GM21447 (cell line): Measurements from ENCODE around the gene MTFP1.
"Not testable (repeated sequence)": the region's sequence is repeated elsewhere in the genome, so short reads cannot be mapped to it uniquely, and the experiment has no call there.

Experiments used
- ATAC-seq: cut with Tn5 transposase; IDR thresholded peaks from one replicate; pipeline ENCODE4 v1.9.1; 2021; ENCODE audit not compliant: unreplicated experiment

MTFP1 gene

GRCh38 chr22:30402028-30402765, 23.4 kb upstream of the MTFP1 start:
- ATAC-seq: no peak

- not testable (repeated sequence) for ATAC-seq
These were observed 22.8 kb upstream of the MTFP1 start for GRCh38 chr22:30402766-30403104.

- ATAC-seq: no peak
These were observed 21.3 kb upstream of the MTFP1 start for GRCh38 chr22:30404307-30404706.

- no peak for ATAC-seq
These were observed 19.8 kb upstream of the MTFP1 start for GRCh38 chr22:30405731-30406130.

- ATAC-seq: no peak
These were observed 19.2 kb upstream of the MTFP1 start for GRCh38 chr22:30406400-30406799.

GRCh38 chr22:30408388-30409102, 17.0 kb upstream of the MTFP1 start:
- ATAC-seq: no peak

DNA sequence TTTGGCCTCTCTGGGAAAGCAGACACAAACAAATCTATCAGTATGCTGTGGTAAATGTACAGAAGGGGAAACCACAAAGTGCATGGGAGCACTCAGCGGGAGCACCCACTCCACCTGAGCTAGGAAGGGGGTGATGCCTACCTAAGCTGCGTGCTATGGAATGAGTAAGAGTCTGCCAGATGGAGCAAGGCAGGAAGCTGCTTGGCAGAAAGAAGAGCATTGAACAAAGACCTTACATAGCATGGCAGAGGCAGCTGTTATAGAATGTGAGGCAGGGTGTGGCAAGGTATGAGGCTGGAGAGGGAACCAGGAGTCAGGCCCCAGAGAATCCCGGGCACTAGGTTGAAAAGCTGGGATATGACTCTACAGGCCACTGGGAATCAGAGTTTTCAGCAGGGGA, 13.8 kb upstream of the MTFP1 start:
- ATAC-seq: no peak

DNA sequence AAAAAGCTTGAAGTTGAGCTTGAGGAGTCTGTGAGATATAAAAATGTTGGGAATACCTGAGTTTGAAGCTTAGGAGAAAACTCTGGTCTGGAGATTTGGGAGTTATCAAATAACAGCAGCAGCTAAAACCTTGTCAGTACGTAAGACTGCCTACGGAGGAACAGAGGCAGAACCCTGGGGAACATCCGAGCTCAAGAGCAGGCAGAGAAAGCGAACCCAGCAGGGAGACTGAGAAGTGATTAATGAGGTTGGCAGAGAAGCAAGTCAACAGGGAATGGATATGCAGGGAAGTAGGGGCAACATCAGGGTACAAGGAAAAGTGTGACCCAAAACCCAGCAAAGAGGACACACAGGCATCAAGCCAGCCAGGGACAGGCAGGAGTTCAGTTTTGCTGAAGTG, 12.6 kb upstream of the MTFP1 start:
- ATAC-seq: no peak

DNA sequence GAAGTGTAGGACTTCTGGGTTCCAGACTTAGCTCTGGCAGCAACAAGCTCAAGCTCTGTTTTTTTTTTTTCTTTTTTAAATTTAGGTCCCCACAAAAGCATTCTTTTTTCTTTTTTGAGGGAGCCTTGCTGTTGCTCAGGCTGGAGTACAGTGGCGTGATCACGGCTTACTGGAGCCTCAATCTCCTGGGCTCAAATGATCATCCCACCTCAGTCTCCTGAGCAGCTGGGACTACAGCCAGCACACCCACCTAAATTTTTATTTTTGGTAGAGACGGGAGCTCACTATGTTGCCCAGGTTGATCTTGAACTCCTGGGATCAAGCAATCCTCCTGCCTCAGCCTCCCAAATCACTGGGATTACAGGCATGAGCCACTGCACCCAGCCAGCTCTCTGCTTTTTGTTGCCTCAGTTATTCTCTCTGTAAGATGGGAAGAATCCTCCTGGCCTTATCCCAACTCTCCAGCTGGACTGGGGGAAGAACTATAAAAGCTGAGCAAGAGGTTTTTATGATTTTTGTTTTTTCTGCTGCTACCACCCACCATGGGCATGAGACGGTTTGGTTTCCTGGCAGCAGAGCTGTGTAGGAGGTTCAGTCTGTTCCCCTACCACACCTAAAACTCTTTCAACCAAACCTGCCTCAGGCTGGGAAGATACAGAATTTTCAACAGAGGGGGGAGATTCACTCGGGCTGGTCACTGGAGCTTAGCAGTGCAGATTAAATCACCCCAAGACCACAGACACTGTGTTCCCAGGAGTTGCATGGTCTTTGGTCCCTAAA, 11.6 kb upstream of the MTFP1 start:
- ATAC-seq: no peak

- no peak for ATAC-seq
These were observed 11.0 kb upstream of the MTFP1 start for GRCh38 chr22:30414525-30415047.

GRCh38 chr22:30416403-30416802, 9.2 kb upstream of the MTFP1 start:
- no peak for ATAC-seq

DNA sequence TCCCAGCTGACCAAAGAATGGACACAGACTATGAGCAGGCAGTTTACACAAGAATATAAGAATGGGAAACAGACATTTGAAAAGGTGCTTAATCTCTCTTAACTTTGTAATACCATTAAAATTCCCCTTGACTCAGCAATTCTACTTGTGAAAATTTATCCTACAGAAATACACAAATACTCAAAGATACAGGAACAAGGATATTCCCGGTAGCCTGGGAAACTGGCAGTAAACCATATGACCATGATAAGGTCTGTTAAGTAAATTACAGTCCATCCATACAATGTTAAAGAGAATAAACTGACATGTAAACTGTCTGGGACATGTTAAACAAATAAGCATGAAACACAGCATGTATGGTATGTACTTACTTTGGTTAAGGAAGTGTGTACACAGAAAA, 8.7 kb upstream of the MTFP1 start:
- ATAC-seq: no peak

DNA sequence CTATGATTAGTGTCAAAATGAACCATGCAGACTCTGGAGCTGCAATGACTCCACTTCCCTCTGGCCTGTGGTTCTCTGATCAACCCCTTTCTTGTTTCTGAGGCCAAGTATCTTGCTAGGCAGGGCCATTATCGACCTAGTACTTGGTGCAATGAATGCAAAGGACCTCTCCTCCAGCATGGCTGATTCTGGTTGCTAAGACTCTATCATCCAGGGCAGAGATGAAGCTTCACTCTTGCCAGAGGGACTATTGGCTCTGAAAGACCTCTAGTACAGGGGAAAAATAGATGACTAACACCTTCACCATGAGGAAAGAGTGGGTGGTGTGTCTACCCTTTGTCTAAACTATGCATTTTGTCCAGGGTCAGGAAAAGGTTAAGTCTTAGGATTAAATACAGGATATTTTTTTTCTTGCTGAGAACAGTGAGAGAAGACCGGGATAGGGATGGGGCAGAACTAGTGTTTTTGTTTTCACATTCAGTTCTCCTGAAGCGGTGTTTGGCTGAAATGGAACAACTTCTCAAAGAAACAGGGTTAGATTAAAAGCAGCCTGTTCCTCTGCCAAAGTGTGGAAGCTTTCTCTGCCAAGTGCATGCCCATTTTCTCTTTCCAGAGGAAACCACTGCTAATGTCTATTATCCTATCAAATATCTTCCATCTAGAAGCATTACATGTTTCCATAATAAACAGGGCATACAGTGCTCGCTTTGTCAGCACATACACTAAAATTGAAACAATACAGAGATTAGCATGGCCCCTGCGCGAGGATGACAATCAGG, 5.0 kb upstream of the MTFP1 start:
- ATAC-seq: no peak

DNA sequence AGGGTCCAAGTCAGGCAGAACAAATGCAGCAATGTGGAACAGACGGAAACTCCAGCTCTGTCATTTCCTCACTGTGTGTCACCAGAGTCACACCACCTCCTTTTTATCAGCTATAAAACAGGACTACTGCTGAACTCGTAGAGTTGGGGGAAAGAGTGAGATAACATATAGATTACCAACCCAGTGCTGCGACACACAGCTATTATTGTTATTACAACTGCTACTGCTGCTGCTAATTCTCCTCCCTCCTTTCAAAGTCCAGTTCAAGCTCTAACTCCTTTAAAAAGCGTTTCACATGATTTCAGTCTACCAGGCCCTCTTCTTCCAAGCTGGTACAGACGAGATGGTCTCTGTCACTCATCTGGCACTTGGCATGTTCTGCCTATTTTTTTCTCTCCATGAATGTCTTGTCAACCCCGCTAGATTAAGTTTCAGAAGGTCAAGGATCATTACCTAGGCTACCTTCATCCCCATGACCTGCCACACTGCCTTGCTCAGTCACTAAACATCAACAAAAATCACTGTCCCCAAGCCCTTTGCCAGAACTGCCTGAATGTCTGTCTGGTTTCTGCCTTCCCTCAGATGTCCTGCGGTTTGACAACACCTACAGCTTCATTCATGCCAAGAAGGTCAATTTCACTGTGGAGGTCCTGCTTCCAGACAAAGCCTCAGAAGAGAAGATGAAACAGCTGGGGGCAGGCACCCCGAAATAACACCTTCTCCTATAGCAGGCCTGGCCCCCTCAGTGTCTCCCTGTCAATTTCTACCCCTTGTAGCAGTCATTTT, 3.7 kb upstream of the MTFP1 start:
- ATAC-seq: no peak

GRCh38 chr22:30422481-30423300, 2.9 kb upstream of the MTFP1 start:
- no peak for ATAC-seq

DNA sequence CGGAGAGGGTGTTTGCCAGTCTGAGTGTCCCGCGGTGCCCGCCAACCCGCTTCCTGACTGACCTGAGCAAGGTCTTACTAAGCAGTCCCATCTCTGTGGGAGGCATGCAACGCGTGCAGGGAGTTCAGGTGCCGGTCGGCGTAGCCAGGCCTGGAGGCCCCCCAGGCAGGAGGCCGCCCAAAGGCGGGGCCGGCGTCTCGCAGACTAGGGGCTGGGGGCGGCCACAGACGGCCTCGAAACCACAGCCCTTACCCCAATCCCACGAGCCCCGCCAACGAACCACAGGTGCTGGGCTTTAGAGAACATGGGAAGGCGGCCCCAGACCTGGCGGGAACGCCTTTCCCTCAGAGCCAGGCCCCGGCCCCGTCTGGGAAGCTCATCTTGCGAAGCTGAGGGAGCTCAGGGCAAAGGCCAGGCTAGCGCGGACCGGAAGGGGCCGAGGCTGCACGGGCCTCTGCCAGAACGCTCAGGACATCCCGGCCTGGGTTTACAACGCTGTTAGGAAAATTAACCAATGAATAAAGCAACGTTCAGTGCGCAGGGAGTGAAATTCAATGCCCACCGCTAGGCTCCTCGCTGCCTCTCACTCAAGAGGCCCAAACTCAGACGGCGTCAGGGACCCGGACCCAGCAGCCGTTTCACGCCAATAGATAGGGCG, 2.1 kb upstream of the MTFP1 start:
- peak; percentile 31 for ATAC-seq

DNA sequence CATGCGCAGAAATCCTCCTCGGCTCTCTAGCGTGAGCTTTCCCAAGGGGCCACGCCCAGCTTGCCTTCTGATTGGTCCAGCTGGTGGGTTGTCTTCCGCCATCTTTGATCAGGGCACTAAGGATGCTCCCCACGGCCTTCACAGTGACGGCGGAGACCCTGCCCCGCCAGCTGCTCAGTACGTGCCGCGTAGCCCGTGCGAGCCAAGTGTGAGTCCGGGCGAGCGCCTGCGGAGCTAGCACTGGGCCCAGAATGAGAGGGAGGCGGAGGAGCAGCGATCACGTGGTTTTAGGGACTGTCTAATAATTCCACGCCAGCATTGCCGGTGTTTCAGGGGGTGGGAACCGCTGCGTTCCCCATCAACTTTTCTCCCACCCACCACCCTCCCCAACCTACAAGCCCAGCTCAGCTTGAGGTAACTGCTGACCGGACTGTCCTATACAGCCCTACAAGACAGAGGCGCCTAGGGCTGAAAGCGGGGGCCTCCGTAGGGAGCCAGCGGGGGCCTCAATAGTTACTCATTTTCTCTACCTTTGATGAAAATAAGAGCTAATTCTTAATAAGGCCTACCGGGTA, 1.5 kb upstream of the MTFP1 start:
- ATAC-seq: peak; percentile 67

DNA sequence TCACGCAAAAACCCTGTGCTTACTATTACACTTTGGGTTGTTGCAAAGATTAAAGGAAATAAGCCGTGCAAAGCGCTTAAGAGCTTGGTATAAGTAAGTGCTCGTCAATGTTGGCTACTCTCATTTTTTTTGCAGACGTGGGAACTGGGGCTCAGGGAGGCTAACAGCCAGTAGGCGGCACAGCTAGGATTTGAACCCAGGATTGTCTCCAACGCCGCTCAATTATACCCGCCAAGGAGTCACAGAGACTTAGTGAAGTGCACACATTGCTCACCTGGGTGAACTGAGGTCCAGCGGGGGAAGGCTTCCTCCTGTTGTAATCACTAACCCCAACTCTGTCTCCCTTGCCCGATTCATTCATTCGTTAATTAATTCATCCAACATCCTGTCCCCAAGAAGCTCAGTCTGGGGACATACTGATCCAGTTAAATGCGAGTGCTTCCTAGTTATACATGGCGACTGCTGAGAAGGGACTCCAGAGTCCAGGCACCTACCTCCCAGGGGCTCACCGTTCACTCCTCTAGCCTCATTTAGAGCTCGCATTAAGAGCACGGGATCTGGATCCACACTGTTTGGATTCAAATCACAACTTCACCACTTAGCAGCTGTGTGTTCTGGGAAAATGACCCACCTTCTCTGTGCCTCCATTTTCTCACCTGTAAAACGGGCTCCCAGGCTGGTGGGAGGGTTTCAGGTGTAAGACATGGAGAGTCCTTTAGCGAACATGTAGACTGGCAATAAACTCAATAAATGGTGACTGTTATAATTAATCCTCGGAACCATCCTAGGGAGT, 838 bp upstream of the MTFP1 start:
- ATAC-seq: no peak
